ENCODE measurements around the gene SNRPD2. TPM values are rescaled to one million over a fixed set of nuclear protein-coding genes. Genes with fewer than 3 reads are reported as not detected.

SNRPD2 gene
- total RNA-seq, 3 donors from 2014 or later (not counting 1 experiment from before 2014, with no cell fraction given) = 212 to 252 (median 241) TPM

DNA sequence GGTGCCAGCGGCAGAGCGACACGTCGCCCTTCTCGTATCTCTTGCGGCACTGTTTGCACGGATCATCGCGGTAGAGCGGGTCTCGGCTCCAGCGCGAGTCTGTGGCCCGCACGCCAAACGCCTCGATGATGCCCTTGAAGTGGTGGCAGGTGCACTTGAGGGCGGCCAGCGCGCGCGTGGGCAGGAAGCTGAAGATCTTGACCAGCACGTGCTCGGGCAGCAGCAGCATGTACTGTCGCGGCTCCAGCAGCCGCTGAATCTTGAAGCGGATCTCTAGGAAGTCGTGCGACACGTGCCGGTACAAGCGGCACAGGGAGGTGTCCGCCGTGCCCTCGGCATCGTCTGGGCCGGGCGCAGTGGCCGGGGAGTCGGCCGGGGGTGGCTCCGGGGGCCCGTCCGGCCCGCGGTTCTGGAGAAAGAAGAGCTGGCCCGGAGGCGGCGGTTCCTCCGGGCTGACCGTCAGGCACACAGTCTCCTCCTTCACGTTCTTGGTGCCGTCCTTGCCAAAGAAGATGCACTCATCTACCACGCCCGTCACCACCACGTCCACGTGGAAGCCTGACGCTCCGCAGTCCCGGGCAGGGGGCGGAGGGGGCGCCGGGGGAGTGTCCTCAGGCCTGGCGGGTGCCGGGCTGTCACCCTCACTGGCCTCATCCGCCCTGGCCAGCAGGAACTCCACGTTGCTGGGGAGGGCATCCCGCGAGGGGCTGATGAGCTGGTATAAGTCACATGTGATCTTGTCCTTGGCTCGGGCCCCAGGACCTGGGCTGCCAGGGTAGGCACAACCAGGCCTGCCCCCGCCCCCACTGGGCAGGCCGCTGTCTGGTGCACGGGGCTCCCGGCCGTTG is 20.3 kb upstream of the SNRPD2 start:
- Mint-ChIP-seq H3K36me3 (no peaks in the 10 kb centered on the region), H3K27me3 (ENCODE audit: low read depth in 2 of 2) (no peaks in the 10 kb centered on the region), H3K9me3 (no peaks in the 10 kb centered on the region), H3K27ac (no peak overlapping the region), H3K4me3 (no peak overlapping the region), H3K4me1 (peaks cover 17 to 31% of the 10 kb centered on the region in 2 donors)
- ATAC-seq = no peak
- no peaks in the 10 kb centered on the region for H3K27me3 ChIP-seq (ENCODE audit: control insufficient read depth, insufficient read depth, low read length)
- TF ChIP-seq, protein P1, sequence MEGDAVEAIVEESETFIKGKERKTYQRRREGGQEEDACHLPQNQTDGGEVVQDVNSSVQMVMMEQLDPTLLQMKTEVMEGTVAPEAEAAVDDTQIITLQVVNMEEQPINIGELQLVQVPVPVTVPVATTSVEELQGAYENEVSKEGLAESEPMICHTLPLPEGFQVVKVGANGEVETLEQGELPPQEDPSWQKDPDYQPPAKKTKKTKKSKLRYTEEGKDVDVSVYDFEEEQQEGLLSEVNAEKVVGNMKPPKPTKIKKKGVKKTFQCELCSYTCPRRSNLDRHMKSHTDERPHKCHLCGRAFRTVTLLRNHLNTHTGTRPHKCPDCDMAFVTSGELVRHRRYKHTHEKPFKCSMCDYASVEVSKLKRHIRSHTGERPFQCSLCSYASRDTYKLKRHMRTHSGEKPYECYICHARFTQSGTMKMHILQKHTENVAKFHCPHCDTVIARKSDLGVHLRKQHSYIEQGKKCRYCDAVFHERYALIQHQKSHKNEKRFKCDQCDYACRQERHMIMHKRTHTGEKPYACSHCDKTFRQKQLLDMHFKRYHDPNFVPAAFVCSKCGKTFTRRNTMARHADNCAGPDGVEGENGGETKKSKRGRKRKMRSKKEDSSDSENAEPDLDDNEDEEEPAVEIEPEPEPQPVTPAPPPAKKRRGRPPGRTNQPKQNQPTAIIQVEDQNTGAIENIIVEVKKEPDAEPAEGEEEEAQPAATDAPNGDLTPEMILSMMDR (IDR thresholded peaks at IDR 0.05) = no peak
- intact Hi-C loops (cut with micrococcal nuclease) = no loop called here
- no peak for DNase-seq
- H3K36me3 ChIP-seq (ENCODE audit: control insufficient read depth, insufficient read depth, low read length) = peaks cover 14% of the 10 kb centered on the region
- H3K4me1 ChIP-seq (ENCODE audit: control insufficient read depth, insufficient read depth, low read length) = peaks cover 8% of the 10 kb centered on the region
- no peak overlapping the region for H3K4me3 ChIP-seq (ENCODE audit: low read length)
- WGBS (ENCODE audit: insufficient coverage) = 97% methylated on average over 76 of the region's 76 CpGs
- no peaks in the 10 kb centered on the region for H3K9me3 ChIP-seq (ENCODE audit: control insufficient read depth, insufficient read depth, low read length)
- H3K27ac ChIP-seq (ENCODE audit: low read length) = no peak overlapping the region

DNA sequence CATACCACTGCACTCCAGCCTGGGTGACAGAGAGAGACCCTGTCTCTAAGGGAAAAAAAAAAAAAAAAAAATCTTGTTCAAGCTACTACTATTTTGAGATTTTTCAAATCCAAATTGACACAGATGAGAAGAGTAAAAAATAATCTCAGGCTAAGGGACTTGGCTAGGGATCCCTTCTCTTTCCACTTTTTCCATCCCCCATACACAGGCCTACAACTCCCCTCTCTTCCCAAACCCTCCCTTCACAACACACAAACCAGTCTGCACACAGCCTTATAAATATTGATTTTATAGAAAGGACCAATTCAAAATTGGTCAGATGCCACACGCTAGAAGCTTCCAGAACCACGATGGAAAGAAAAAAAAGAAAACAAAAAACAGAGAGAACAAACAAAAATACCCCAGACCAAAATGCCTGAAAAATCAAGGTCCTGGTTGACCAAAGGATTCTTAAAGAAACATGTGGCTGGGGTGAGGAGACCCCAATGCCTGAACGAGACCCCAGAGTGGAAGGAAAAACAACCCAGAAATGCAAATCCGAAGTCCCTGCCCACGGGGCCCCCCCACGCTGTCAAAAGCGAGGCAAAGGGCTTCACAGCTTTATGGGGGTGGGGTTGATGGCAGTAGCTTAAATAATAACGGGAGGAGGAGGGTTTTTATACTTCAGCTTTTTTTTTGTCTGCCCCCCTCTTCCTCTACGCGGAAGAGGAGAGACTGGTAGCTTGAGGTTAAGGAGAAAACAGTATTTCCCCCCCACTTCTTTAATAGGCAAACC is 18.8 kb upstream of the SNRPD2 start:
- Mint-ChIP-seq H3K27ac (peak overlapping the region; percentile 6 to 64), H3K27me3 (ENCODE audit: low read depth in 2 of 2) (no peaks in the 10 kb centered on the region), H3K9me3 (no peaks in the 10 kb centered on the region), H3K4me3 (no peak overlapping the region), H3K4me1 (peaks cover 4 to 17% of the 10 kb centered on the region in 2 donors), H3K36me3 (no peaks in the 10 kb centered on the region)
- WGBS (ENCODE audit: insufficient coverage) = 86% methylated on average over 7 of the region's 10 CpGs
- no peak overlapping the region for H3K27ac ChIP-seq (ENCODE audit: low read length)
- no peak overlapping the region for H3K4me3 ChIP-seq (ENCODE audit: low read length)
- ATAC-seq (no peak), DNase-seq (no peak)
- H3K27me3 ChIP-seq (ENCODE audit: control insufficient read depth, insufficient read depth, low read length) = no peaks in the 10 kb centered on the region
- intact Hi-C loops (cut with micrococcal nuclease) = no loop called here
- peaks cover 14% of the 10 kb centered on the region for H3K36me3 ChIP-seq (ENCODE audit: control insufficient read depth, insufficient read depth, low read length)
- H3K9me3 ChIP-seq (ENCODE audit: control insufficient read depth, insufficient read depth, low read length) = no peaks in the 10 kb centered on the region
- no peaks in the 10 kb centered on the region for H3K4me1 ChIP-seq (ENCODE audit: control insufficient read depth, insufficient read depth, low read length)
- TF ChIP-seq, protein P1 (IDR thresholded peaks at IDR 0.05) = no peak

DNA sequence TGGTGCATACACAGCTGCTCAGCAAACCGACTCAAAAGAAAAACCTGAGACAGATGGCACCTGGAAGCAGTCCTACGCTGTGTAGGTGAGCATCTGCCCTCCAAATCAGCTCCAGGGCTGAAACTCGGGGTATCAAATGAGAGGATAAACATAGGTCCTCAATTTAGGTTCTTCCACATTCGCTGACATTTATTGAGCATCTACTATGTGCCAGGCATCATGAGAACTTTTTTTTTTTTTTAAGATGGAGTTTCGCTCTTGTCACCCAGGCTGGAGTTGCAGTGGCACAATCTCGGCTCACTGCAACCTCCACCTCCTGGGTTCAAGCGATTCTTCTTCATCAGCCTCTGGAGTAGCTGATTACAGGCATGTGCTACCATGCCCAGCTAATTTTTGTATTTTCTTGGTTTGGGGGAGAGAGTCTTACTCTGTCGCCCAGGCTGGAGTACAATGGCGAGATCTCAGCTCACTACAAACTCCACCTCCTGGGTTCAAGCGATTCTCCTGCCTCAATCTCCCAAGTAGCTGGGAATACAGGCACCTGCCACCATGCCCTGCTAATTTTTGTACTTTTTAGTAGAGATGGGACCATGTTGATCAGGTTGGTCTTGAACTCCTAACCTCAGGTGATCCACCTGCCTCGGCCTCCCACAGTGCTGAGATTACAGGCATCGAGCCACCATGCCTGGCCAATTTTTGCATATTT is 14.1 kb upstream of the SNRPD2 start:
- DNase-seq (no peak), ATAC-seq (no peak)
- TF ChIP-seq, protein P1 (IDR thresholded peaks at IDR 0.05) = no peak
- H3K4me3 Mint-ChIP-seq = no peak overlapping the region
- H3K27me3 Mint-ChIP-seq (ENCODE audit: low read depth in 2 of 2) = no peaks in the 10 kb centered on the region
- H3K36me3 Mint-ChIP-seq = no peaks in the 10 kb centered on the region
- no peaks in the 10 kb centered on the region for H3K9me3 Mint-ChIP-seq
- 95% methylated on average over 11 of the region's 12 CpGs for WGBS (ENCODE audit: insufficient coverage)
- H3K27me3 ChIP-seq (ENCODE audit: control insufficient read depth, insufficient read depth, low read length) = no peaks in the 10 kb centered on the region
- H3K27ac ChIP-seq (ENCODE audit: low read length) = no peak overlapping the region
- H3K36me3 ChIP-seq (ENCODE audit: control insufficient read depth, insufficient read depth, low read length) = peaks cover 8% of the 10 kb centered on the region
- no peak overlapping the region for H3K4me3 ChIP-seq (ENCODE audit: low read length)
- peaks cover 4 to 11% of the 10 kb centered on the region in 2 donors for H3K4me1 Mint-ChIP-seq
- intact Hi-C loops (cut with micrococcal nuclease) = no loop called here
- H3K9me3 ChIP-seq (ENCODE audit: control insufficient read depth, insufficient read depth, low read length) = no peaks in the 10 kb centered on the region
- H3K27ac Mint-ChIP-seq = no peak overlapping the region
- H3K4me1 ChIP-seq (ENCODE audit: control insufficient read depth, insufficient read depth, low read length) = no peaks in the 10 kb centered on the region
